GM19328 (cell line): ENCODE measurements around the gene GABRG1.

Experiments used
- ATAC-seq: cut with Tn5 transposase; IDR thresholded peaks from one replicate; pipeline ENCODE4 v1.9.1; 2021; ENCODE audit warnings: mild to moderate bottlenecking, moderate library complexity; ENCODE audit not compliant: unreplicated experiment

GABRG1 gene

DNA sequence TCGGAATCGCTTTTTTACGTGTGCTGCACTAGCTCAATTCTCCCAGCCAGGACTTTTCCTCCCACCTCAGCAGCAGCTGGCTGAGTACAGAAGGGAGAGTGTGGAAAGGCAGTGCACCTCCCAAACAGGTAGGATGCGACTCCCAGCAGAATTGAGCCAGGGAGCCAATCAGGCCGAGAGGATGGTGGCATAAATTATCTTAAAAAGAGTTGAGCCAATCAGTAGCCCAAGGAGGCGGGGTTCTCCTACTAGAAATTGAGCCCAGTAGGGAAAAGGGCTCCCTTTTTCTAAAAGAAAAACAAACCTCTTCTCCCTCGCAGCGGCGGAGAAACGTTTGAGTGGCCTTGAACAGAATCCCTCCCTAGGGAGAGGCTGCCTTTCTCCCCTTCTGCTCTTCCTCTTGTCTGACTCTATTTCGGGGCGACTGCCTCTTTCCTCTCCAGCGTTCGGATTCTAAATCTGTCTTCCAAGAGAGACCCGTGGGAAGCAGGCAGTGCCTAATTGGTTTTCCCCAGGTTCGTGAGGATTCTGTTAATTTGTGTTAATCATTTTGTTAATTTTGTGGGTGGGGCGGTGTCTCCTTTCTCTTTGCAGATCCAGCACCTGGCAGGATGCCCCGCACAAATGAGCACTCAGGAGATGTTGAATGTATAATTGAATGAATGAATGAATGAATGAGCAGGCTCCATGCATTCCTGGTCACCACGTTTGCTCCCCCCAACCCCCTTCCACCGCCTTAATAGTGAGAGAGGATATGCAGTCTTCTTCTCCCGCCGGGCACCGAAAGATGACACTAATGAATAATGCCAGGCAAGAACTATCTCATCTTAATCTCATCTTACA, at the start of gene GABRG1:
TSS of gene GABRG1 (minus strand) at position 142 of the 843 bp plus-strand sequence. CDS start at position 1, 141 bp downstream.
- ATAC-seq: no peak

DNA sequence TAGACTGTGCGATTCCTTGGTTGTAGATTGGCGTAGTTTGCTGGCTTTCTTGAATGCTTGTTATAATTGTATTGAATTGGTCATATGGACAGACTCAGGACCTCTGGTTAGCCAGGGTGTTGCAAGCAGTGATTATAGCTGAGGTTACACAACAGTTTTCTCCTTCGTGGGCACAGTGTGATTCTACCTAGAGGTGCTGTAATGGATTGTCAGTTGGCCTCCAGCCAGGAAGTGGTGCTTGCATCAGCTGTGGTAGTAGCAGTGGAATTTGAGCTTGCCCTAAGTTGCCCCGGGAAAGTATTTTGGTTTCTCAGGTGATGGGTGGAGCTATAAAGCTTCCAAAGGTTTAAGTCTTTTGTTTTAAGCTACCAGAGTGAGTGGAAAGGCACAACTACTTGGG, 23.1 kb upstream of the GABRG1 start:
- ATAC-seq: no peak

DNA sequence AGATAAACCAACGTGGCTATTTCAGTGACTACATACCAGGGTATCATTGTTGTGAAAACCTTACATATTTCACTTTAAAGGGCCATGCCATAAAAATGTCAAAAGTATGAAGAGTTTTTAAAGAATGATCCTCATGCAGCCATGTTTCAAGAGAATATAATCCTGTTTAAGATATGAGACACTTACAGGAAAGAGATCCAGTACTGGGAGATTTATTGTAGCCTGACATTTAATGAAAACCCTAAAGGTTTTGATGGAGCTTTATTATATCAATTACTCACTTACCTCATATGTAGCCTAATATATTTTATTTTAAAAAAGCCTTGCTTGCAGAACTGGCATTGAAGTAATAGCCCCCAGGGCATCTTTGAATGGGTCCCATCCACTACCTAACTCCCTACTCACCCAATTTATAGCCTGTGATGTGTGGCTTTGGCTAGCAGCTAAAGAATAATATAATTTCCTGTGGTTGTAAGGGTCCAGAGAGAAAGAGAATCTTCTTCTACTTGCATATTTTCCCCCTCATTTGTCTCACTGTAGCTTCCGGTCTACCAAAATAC, 7.7 kb upstream of the GABRG1 start:
- ATAC-seq: no peak

DNA sequence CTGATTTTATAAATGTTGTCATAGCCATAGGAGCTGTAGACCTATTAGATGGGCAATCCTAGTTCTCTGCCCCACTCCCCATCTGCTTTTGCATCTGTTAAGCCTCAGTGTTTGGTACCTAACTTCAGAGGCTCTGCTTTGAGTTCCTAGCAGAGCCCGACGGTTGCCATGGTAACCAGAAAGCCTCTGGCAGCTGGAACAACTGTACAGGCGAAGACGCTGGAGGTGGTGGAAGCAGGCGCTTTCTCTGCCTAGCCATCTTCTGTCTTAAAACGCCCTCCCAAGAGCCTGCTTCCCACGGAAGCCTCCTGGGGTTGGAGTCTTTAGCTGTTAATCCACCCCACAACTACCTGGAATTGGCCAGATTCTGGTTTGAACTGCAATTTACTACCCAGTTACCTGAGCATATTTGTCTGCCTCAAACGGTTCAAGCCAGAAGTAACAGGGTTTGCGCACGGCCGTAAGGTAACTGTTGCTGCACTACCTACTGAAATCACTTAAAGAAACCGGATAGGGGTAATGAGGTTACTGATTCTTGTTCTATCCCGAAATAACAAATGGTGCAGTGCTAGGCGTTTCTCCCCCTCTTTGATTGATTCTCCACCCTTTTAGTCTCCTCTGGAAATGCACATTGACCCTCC, 1.0 kb upstream of the GABRG1 start:
- ATAC-seq: no peak

DNA sequence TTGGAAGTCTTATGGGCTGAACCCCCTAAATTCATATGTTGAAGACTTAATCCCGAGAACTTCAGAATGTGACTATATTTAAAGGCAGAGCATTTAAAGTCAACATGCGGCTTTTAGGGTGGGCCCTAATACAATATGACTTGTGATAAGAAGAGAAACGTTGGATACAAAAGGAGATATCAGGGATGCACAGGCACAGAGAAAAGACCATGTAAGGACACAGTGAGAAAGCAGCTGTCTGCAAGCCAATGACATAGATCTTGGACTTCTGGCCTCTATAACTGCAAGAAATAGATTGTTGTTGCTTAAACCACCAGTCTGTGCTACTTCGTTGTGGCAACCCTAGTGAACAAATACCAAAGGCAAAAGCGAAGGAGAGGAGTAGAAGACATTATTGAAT, 42.2 kb downstream of the GABRG1 start:
- no peak for ATAC-seq

DNA sequence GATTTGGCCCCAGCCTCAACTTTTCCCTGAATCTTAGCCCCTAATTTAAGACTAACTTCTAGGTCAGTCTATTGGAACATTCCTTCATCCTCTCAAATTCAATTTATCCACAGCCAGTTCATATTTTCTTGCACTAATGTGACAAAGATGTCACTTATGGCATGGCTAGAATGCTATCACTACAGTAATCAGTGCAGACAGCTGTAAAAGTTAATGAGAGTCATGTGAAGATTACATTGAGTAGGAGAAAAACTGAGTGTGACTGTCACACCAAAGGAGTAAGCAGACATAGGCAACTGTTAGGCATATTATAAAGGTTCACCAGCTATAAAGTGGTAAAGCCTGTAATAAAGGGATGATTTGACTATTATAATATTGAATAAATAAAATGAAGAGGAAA, 42.6 kb downstream of the GABRG1 start:
- no peak for ATAC-seq

DNA sequence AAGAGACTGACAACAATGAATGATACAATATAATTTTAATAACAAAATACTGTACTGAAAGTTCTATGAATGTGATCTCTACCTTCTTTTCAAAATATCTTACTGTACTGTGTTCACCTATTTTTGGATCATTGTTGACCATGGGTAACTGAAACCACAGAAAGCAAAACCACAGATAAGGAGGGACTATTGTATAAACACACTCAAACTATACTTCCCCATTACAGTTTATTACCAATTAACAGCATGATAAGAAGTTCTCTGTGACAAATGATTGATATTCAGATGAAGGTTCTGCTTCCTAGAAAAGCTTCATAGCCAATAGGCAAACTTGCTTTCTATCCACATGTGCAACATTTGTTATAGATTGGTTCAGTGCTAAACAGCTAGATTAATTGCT, 50.1 kb downstream of the GABRG1 start:
- ATAC-seq: no peak

DNA sequence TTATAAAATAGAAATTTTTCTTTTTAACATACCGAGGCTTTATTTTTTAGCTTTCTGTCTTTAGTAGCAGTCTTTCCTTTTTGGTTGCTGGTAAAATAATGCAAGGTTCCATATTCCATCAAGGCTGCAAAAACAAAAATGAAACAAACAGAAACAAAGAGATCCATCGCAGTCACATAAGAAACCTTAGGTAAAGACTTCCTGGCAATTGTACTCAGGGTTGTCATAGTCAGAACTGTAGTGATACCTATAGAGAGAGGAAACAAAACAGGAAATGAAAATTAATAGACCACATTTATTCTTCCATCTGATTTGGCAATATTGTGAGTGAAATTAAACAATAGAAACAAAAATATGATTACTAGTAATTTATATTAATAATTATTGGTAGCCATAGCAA, 72.5 kb downstream of the GABRG1 start:
- ATAC-seq: no peak

DNA sequence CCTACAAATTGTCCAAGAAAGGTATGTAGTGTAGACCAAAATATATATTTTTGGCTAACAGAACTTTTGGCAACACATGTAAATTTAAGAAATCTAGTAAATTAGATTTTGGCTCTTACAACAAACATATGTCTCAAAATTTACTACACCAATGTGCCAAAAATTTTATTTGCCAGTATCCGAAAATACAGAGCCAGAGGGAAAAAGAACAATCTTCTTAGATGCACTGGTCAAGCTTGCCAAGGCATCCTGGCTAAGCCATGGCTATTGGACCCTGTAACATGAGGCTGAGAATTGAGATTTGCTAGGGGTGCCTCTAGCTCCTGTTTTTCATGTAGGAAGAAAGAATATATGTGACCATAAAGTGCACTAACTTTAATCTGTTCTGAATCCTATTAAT, 91.8 kb downstream of the GABRG1 start:
- no peak for ATAC-seq

DNA sequence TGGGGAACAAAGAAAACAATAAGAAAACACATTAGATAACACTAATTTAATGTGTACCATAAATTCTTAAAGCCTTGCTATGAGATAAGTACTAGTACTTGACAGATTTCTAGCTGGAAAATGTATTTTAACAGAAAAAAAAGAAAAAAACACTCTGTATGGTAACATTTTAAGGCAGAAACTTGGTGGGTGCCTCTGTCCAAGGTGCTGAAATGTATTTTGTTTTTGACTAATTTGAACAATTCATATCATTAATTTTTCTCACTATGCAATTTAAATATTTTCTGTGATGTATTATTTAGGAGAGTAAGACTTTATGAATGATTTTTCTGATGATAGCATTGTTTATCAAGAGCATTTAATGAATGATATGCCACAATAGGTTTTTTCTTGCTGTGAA, 107.5 kb downstream of the GABRG1 start:
- no peak for ATAC-seq

DNA sequence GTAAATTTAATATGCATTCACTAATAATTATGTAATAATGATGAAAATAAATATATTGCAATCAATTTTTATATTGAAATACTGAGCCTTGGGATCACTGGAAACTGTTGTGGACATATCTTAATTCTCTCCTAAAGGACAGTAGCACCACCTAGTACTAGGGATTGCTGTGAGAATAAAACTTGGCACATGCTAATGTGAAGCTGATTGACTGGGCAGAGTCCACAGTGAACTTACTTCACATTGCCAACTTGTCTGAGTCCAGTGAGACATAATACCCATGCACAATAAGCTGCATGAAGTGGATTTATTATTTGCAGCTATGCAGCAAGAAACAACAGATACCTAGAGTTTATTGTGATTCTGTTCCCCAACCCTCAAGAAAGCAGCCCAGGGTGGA, 131.1 kb downstream of the GABRG1 start:
- no peak for ATAC-seq

DNA sequence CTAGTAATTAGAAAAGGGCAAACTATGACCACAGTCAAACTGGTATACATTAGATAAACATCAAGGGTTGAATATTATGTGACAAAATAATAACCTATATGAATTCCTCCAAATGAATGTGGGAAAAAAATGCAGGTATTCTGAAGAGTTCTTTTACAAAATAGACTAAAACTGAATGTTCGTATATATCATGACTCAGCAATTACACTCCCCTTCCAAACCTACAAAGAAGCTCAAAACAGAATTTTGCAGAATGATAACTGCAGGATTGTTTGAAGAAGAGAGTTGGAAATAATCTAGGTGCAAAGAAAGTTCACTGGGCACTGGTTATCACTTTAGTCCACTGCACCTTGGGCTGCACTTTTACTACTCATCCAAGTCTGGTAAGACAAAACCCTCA, 134.1 kb downstream of the GABRG1 start:
- no peak for ATAC-seq

DNA sequence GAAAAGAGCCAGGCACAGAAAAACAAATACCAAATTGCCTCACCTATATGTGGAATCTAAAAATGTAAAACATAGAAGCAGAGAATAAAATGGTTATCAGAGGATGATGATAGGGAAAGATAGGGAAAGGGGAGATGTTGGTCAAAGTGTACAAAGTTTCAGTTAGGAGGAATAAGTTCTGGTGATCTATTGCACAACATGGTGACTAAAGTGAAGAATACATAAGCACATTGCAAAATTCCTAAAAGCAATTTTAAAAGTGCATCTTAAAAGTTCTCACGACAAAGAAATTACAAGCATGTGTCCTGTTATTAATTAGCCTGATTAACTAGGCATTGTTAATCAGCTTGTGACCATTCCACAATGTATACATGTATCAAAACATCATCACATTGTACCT, 136.0 kb downstream of the GABRG1 start:
- ATAC-seq: no peak
